MV-4-11 (cell line): ENCODE results near the gene OR51I2.

Source experiments
- DNase-seq: peaks from one replicate; lab custom pipeline; 2025; lab: John Stamatoyannopoulos, UW

The OR51I2 gene

GRCh38 chr11:5505363-5506048, 56.4 kb downstream of the OR51I2 start:
- no peak for DNase-seq
